Bronchial epithelial cell (primary cell): Measurements from ENCODE around the gene ANKH. TPM values are rescaled to one million over a fixed set of nuclear protein-coding genes. Genes with fewer than 3 reads are reported as not detected.

ENCODE experiments used
- DNase-seq: peaks from one replicate; pipeline ENCODE4 v3.0.0-alpha.2; 2010; ENCODE audit warnings: low read depth
- FAIRE-seq: peaks from 2 replicates; lab custom pipeline; 2011; peaks lifted over from hg19 to GRCh38; lab: Jason Lieb, UNC
- H3K27me3 ChIP-seq: 2 replicates; pipeline ENCODE4 v1.5.1; 2011; ENCODE audit warnings: low read length; ENCODE audit not compliant: control insufficient read depth, insufficient read depth
- H3K36me3 ChIP-seq: 2 replicates; pipeline ENCODE4 v1.5.1; 2011; ENCODE audit warnings: low read length; ENCODE audit not compliant: control insufficient read depth, insufficient read depth
- H3K4me3 ChIP-seq: 2 replicates; pipeline ENCODE4 v1.5.1; 2011; ENCODE audit warnings: mild to moderate bottlenecking, low read depth, low read length, control low read depth
- CTCF ChIP-seq: IDR thresholded peaks from 2 replicates; pipeline ENCODE4 v1.5.1; 2011; ENCODE audit warnings: mild to moderate bottlenecking, moderate library complexity, low read length, control low read depth, inconsistent platforms; ENCODE audit not compliant: insufficient read depth, severe bottlenecking
- total RNA-seq: library from RNA; depleted of rRNA; stranded (reverse); fragments of >200 nt; gene quantifications from 2 replicates; pipeline ENCODE4 v1.2.1, GENCODE V29; 2014

The ANKH gene
- total RNA-seq, 1 donor from 2014 or later = 12.9 TPM

GRCh38 chr5:14873790-14874189 lies 2.2 kb upstream of the ANKH start:
- Histone ChIP-seq H3K27me3 (no peaks in the 10 kb centered on the region), H3K4me3 (no peak overlapping the region), H3K36me3 (no peaks in the 10 kb centered on the region)
- FAIRE-seq (no peak), DNase-seq (no peak)
- no peak for TF ChIP-seq CTCF

GRCh38 chr5:14873093-14873492 lies 1.5 kb upstream of the ANKH start:
- FAIRE-seq (no peak), DNase-seq (no peak)
- no peak overlapping the region for H3K4me3 ChIP-seq
- no peaks in the 10 kb centered on the region for H3K27me3 ChIP-seq
- no peak for TF ChIP-seq CTCF
- H3K36me3 ChIP-seq = no peaks in the 10 kb centered on the region

GRCh38 chr5:14872070-14872989 lies 752 bp upstream of the ANKH start:
- H3K27me3 ChIP-seq = no peaks in the 10 kb centered on the region
- DNase-seq = no peak
- H3K36me3 ChIP-seq = no peaks in the 10 kb centered on the region
- no peak for TF ChIP-seq CTCF
- H3K4me3 ChIP-seq = peak overlapping the region; percentile 61
- FAIRE-seq = no peak

GRCh38 chr5:14870337-14871213 lies 1.0 kb downstream of the ANKH start:
- DNase-seq (no peak), FAIRE-seq (no peak)
- no peak for TF ChIP-seq CTCF
- no peaks in the 10 kb centered on the region for H3K36me3 ChIP-seq
- no peaks in the 10 kb centered on the region for H3K27me3 ChIP-seq
- peak overlapping the region; percentile 88 for H3K4me3 ChIP-seq

- H3K4me3 ChIP-seq = peak overlapping the region; percentile 88
- no peaks in the 10 kb centered on the region for H3K27me3 ChIP-seq
- no peak for FAIRE-seq
- TF ChIP-seq CTCF = no peak
- DNase-seq = peak; percentile 26
- no peaks in the 10 kb centered on the region for H3K36me3 ChIP-seq
These were observed 1.9 kb downstream of the ANKH start for GRCh38 chr5:14869668-14870164.
